H1 (cell line): ENCODE data around the gene OR10J5. TPM values are rescaled to one million over a fixed set of nuclear protein-coding genes. Genes with fewer than 3 reads are reported as not detected.

Source experiments
- CTCF ChIA-PET: fragments of 300-600 bp; sonication (Branson Sonifier 250); formaldehyde crosslinking; loops from one replicate; lab custom pipeline; 2021; ENCODE audit not compliant: partially characterized antibody; lab: Charles Lee
- POLR2A ChIA-PET: fragments of 300-600 bp; sonication (Branson Sonifier 250); formaldehyde crosslinking; loops from one replicate; lab custom pipeline; 2021; ENCODE audit warnings: inconsistent platforms; ENCODE audit not compliant: partially characterized antibody; lab: Charles Lee
- DNase-seq, 2 experiments: peaks; one replicate each; pipeline versions ENCODE4 v3.0.0 to v3.0.0-alpha.2; 2010 to 2022; ENCODE audit warnings: low spot score in 2 of 2, low read depth in 1 of 2, mixed read lengths in 1 of 2
- FAIRE-seq: peaks from 2 replicates; lab custom pipeline; 2011; peaks lifted over from hg19 to GRCh38; lab: Jason Lieb, UNC
- H2AFZ ChIP-seq: 2 replicates; pipeline ENCODE4 v1.8.1; 2012; ENCODE audit warnings: low read length, inconsistent platforms
- H2AK5ac ChIP-seq: 2 replicates; pipeline ENCODE4 v1.6.1; 2013; ENCODE audit warnings: low read depth, low read length
- H2BK120ac ChIP-seq: replicated peaks from 2 replicates; pipeline ENCODE3; 2013; ENCODE audit warnings: low read depth, low read length, inconsistent platforms
- H2BK12ac ChIP-seq: 2 replicates; pipeline ENCODE4 v1.6.1; 2013; ENCODE audit warnings: low read depth, low read length
- H2BK15ac ChIP-seq: 2 replicates; pipeline ENCODE4 v1.6.1; 2013; ENCODE audit warnings: low read length
- H2BK20ac ChIP-seq: 2 replicates; pipeline ENCODE4 v1.6.1; 2013; ENCODE audit warnings: low read length
- H2BK5ac ChIP-seq: 2 replicates; pipeline ENCODE4 v1.6.1; 2013; ENCODE audit warnings: low read depth, low read length
- H3K14ac ChIP-seq: 2 replicates; pipeline ENCODE4 v1.6.1; 2013; ENCODE audit warnings: inconsistent platforms; ENCODE audit not compliant: insufficient read length
- H3K18ac ChIP-seq: 2 replicates; pipeline ENCODE4 v1.6.1; 2013; ENCODE audit warnings: low read length; ENCODE audit errors: extremely low read depth
- H3K23ac ChIP-seq: 2 replicates; pipeline ENCODE4 v1.6.1; 2013; ENCODE audit warnings: inconsistent platforms; ENCODE audit not compliant: insufficient read length
- H3K23me2 ChIP-seq: 2 replicates; pipeline ENCODE4 v1.6.1; 2013; ENCODE audit warnings: low read depth, low read length
- H3K27ac ChIP-seq: 2 replicates; pipeline ENCODE4 v1.6.1; 2011; ENCODE audit warnings: low read depth, low read length, inconsistent platforms
- H3K27me3 ChIP-seq, 4 experiments: replicated peaks in 1 of 4; 1 replicate in 1 of 4; 2 replicates in 3 of 4; pipeline versions ENCODE4 v1.6.1 to v1.8.1; 2011 to 2013; ENCODE audit warnings: low read length in 3 of 4, mild to moderate bottlenecking in 3 of 4, inconsistent platforms in 2 of 4, mixed read lengths in 2 of 4, moderate library complexity in 1 of 4; ENCODE audit not compliant: control insufficient read depth in 3 of 4, insufficient read depth in 3 of 4; ENCODE audit errors: extremely low read depth in 1 of 4
- H3K36me3 ChIP-seq, 4 experiments: 2 replicates each; pipeline versions ENCODE4 v1.6.1 to v1.8.1; 2011 to 2013; ENCODE audit warnings: mild to moderate bottlenecking in 4 of 4, low read length in 3 of 4, moderate library complexity in 2 of 4, control low read depth in 1 of 4, inconsistent platforms in 1 of 4; ENCODE audit not compliant: insufficient read depth in 4 of 4, control insufficient read depth in 2 of 4
- H3K4ac ChIP-seq: replicated peaks from 2 replicates; pipeline ENCODE3; 2013; ENCODE audit warnings: low read length, low read depth, mixed read lengths, inconsistent platforms; ENCODE audit not compliant: insufficient read length
- H3K4me1 ChIP-seq, 4 experiments: replicated peaks in 1 of 4; 1 replicate in 1 of 4; 2 replicates in 3 of 4; pipeline versions ENCODE4 v1.6.1 to v1.8.1; 2011 to 2013; ENCODE audit warnings: low read length in 3 of 4, inconsistent platforms in 2 of 4, mixed read lengths in 1 of 4; ENCODE audit not compliant: insufficient read depth in 4 of 4, control insufficient read depth in 3 of 4
- H3K4me2 ChIP-seq, 2 experiments: 2 replicates each; pipeline versions ENCODE4 v1.6.1 to v1.8.1; 2011 to 2013; ENCODE audit warnings: low read depth in 2 of 2, low read length in 2 of 2, control low read depth in 1 of 2, inconsistent platforms in 1 of 2, mild to moderate bottlenecking in 1 of 2; ENCODE audit not compliant: insufficient read depth in 1 of 2
- H3K4me3 ChIP-seq, 4 experiments: fragments of 200-600, 300-600 bp in 1 of 4; sonication (generic), shearing (Covaris generic), sonication (Bioruptor Twin) in 1 of 4; 2 replicates each; pipeline versions ENCODE4 v1.5.1 to v1.8.1; 2011 to 2016; ENCODE audit warnings: low read length in 4 of 4, low read depth in 3 of 4, control low read depth in 2 of 4, inconsistent platforms in 2 of 4, mild to moderate bottlenecking in 2 of 4, mixed read lengths in 1 of 4, moderate library complexity in 1 of 4; ENCODE audit not compliant: insufficient read depth in 2 of 4; ENCODE audit errors: extremely low read depth in 1 of 4
- H3K56ac ChIP-seq: replicated peaks from 2 replicates; pipeline ENCODE3; 2013; ENCODE audit warnings: low read depth, mild to moderate bottlenecking, mixed read lengths, low read length, inconsistent platforms; ENCODE audit not compliant: insufficient read length
- H3K79me1 ChIP-seq: 2 replicates; pipeline ENCODE4 v1.6.1; 2013; ENCODE audit warnings: low read depth, low read length, control low read depth
- H3K79me2 ChIP-seq, 2 experiments: 2 replicates each; pipeline versions ENCODE4 v1.6.1 to v1.8.1; 2012 to 2013; ENCODE audit warnings: low read length in 2 of 2, mild to moderate bottlenecking in 2 of 2, inconsistent platforms in 1 of 2; ENCODE audit not compliant: insufficient read depth in 2 of 2, control insufficient read depth in 1 of 2
- H3K9ac ChIP-seq, 4 experiments: replicated peaks in 1 of 4; 1 replicate in 1 of 4; 2 replicates in 3 of 4; pipeline versions ENCODE4 v1.6.1 to v1.8.1; 2011 to 2013; ENCODE audit warnings: low read depth in 3 of 4, low read length in 3 of 4, control low read depth in 2 of 4, mild to moderate bottlenecking in 2 of 4, moderate library complexity in 2 of 4, inconsistent platforms in 1 of 4; ENCODE audit errors: extremely low read depth in 1 of 4
- H3K9me3 ChIP-seq, 2 experiments: 2 replicates each; pipeline versions ENCODE4 v1.6.1 to v1.8.1; 2012 to 2013; ENCODE audit warnings: mild to moderate bottlenecking in 2 of 2, moderate library complexity in 2 of 2, control low read depth in 1 of 2, inconsistent platforms in 1 of 2, low read depth in 1 of 2, low read length in 1 of 2, mixed read lengths in 1 of 2; ENCODE audit not compliant: insufficient read depth in 2 of 2
- H4K20me1 ChIP-seq, 2 experiments: replicated peaks in 1 of 2; 2 replicates each; pipeline versions ENCODE3 to v1.8.1; 2011 to 2013; ENCODE audit warnings: inconsistent platforms in 2 of 2, low read length in 2 of 2, mild to moderate bottlenecking in 1 of 2; ENCODE audit not compliant: insufficient read depth in 2 of 2, control insufficient read depth in 1 of 2
- H4K5ac ChIP-seq: 2 replicates; pipeline ENCODE4 v1.6.1; 2013; ENCODE audit warnings: low read length, low read depth, mixed read lengths, inconsistent platforms; ENCODE audit not compliant: insufficient read length
- H4K8ac ChIP-seq: 2 replicates; pipeline ENCODE4 v1.8.0; 2013; ENCODE audit warnings: mild to moderate bottlenecking, moderate library complexity, low read length, inconsistent platforms; ENCODE audit not compliant: insufficient read depth; ENCODE audit errors: extremely low read depth
- H4K91ac ChIP-seq: replicated peaks from 2 replicates; pipeline ENCODE3; 2013; ENCODE audit warnings: low read length, mixed read lengths, inconsistent platforms; ENCODE audit not compliant: insufficient read length
- BACH1 ChIP-seq: IDR thresholded peaks from 2 replicates; pipeline ENCODE4 v1.6.1; 2012; ENCODE audit warnings: low read length, improper control_type of control experiment
- CREB1 ChIP-seq: IDR thresholded peaks from 2 replicates; pipeline ENCODE4 v1.6.1; 2012; ENCODE audit warnings: inconsistent platforms
- EP300 ChIP-seq, 2 experiments: IDR thresholded peaks; 1 replicate in 1 of 2; 2 replicates in 1 of 2; pipeline ENCODE4 v1.6.1; 2011 to 2012; ENCODE audit warnings: low read depth in 2 of 2, low read length in 2 of 2, mild to moderate bottlenecking in 2 of 2, borderline replicate concordance in 1 of 2, inconsistent platforms in 1 of 2, moderate library complexity in 1 of 2
- EZH2 ChIP-seq: fragments of 200-600 bp; sonication (generic); IDR thresholded peaks from 2 replicates; pipeline ENCODE4 v1.7.1; 2012; ENCODE audit warnings: low read depth, mild to moderate bottlenecking, moderate library complexity, low read length, inconsistent platforms; ENCODE audit not compliant: severe bottlenecking
- GTF2F1 ChIP-seq: IDR thresholded peaks from 2 replicates; pipeline ENCODE4 v1.6.1; 2012; ENCODE audit warnings: low read depth, low read length, improper control_type of control experiment, borderline replicate concordance
- MAX ChIP-seq: IDR thresholded peaks from 2 replicates; pipeline ENCODE4 v1.6.1; 2012; ENCODE audit warnings: inconsistent platforms
- NRF1 ChIP-seq: IDR thresholded peaks from 2 replicates; pipeline ENCODE4 v1.6.1; 2011; ENCODE audit warnings: mild to moderate bottlenecking, low read depth, low read length, improper control_type of control experiment
- SP2 ChIP-seq: IDR thresholded peaks from 2 replicates; pipeline ENCODE4 v1.6.1; 2012; ENCODE audit warnings: mild to moderate bottlenecking, low read length, inconsistent platforms
- SRF ChIP-seq: IDR thresholded peaks from 2 replicates; pipeline ENCODE4 v1.6.1; 2011; ENCODE audit warnings: mild to moderate bottlenecking, low read depth, low read length, moderate library complexity
- YY1 ChIP-seq: IDR thresholded peaks from 2 replicates; pipeline ENCODE4 v1.6.1; 2011; ENCODE audit warnings: low read depth, mild to moderate bottlenecking, low read length
- WGBS, 2 experiments: shearing (Covaris generic) in 1 of 2; methylation state at CpG; one replicate each; pipeline versions ENCODE4 v1.1.6 to v1.1.7; 2013 to 2015; ENCODE audit warnings: low lambda C conversion rate in 2 of 2, mixed read lengths in 2 of 2, inconsistent platforms in 1 of 2, low coverage in 1 of 2, missing lambda C conversion rate in 1 of 2; ENCODE audit not compliant: insufficient replicate concordance in 2 of 2, insufficient coverage in 1 of 2, insufficient read length in 1 of 2; ENCODE audit errors: extremely low coverage in 1 of 2, missing lambda C conversion rate in 1 of 2; 5-methylcytosine and 5-hydroxymethylcytosine counted together
- polyA plus RNA-seq, 7 experiments: library from polyadenylated mRNA; depleted of rRNA in 3 of 7; stranded (reverse) in 5 of 7; unstranded in 2 of 7; fragments of >200 nt in 5 of 7; fragments of 200-250 nt in 2 of 7; gene quantifications; 1 replicate in 5 of 7; 2 replicates in 1 of 7; 4 replicates in 1 of 7; pipeline versions ENCODE4 v1.2.1 to v1.2.3, GENCODE V29; 2011 to 2013; ENCODE audit warnings: missing spikeins in 2 of 7, mixed read lengths in 2 of 7
- total RNA-seq: library from RNA; stranded (reverse); fragmentation: NEBNext Ultra II Directional; extraction: Animal tissue kit (Norgen Biotek cat#: 25700); gene quantifications from 2 replicates; pipeline ENCODE4 v1.2.1, GENCODE V29; 2021
- TF ChIP-seq, protein P1 (sequence below): IDR thresholded peaks from 2 replicates; pipeline ENCODE4 v1.6.1; 2012; ENCODE audit warnings: low read length, inconsistent platforms
- TF ChIP-seq, protein P2 (sequence below): IDR thresholded peaks from 2 replicates; pipeline ENCODE4 v1.6.1; 2011; ENCODE audit warnings: low read length, improper control_type of control experiment

Gene OR10J5
- total and polyA plus RNA-seq, 2 of the 8 experiments (the other 6 are each of a cell fraction or from before 2014, with no cell fraction given): not detected

DNA sequence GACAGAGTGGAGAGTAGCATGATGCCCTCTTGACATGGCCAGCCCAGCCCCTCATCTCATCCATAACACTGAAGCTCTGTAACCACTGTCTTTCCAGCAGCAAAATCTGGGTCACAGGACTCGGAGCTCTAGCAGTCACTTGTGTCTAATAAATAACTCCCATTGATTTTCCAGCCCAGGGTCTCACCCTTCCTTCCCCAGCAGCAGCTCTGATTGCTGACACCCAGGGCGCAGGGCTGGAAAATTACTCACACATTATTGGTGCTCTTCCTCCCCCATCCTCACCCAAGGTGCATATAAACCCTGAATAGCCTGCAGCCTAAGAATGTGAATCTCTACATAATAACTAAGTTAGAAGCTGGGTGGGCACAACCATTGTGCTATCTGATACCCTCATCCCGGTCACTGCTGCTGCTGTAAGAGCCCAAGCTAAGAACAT lies 21.1 kb upstream of the OR10J5 start:
- Histone ChIP-seq H3K14ac (no peak overlapping the region), H3K79me1 (no peaks in the 10 kb centered on the region), H2AFZ (no peak overlapping the region), H4K5ac (no peak overlapping the region), H3K9me3 (peaks cover 62 to 76% of the 10 kb centered on the region in 2 experiments), H2BK12ac (no peak overlapping the region), H2BK20ac (no peak overlapping the region), H3K27me3 (no peaks in the 10 kb centered on the region), H3K36me3 (no peaks in the 10 kb centered on the region), H2AK5ac (no peak overlapping the region), H4K20me1 (no peaks in the 10 kb centered on the region), H3K27ac (no peak overlapping the region), H4K8ac (no peak overlapping the region), H3K4me2 (no peak overlapping the region), H3K23ac (no peak overlapping the region), H2BK15ac (no peak overlapping the region), H3K56ac (no peak overlapping the region), H3K9ac (no peak overlapping the region), H3K23me2 (no peaks in the 10 kb centered on the region), H3K4ac (no peak overlapping the region), H3K4me3 (no peak overlapping the region), H3K79me2 (no peaks in the 10 kb centered on the region), H2BK5ac (no peak overlapping the region), H3K18ac (no peak overlapping the region), H3K4me1 (no peaks in the 10 kb centered on the region), H2BK120ac (no peak overlapping the region), H4K91ac (no peak overlapping the region)
- FAIRE-seq: no peak
- ChIA-PET POLR2A (no interaction called here), CTCF (no interaction called here)
- WGBS, 2 experiments: 50% methylated on average over 3 of the region's 3 CpGs; no CpG with 5 or more reads in 1 of the 2 experiments
- DNase-seq: no peak
- TF ChIP-seq MAX (no peak), NRF1 (no peak), SRF (no peak), EP300 (IDR thresholded peaks at IDR 0.05; ENCODE audit: borderline replicate concordance in 1 of 2, low read depth in 2 of 2, low read length in 2 of 2) (no peak), GTF2F1 (no peak), EZH2 (no peak), BACH1 (no peak), CREB1 (no peak), SP2 (no peak), YY1 (no peak)
- TF ChIP-seq, protein P1, sequence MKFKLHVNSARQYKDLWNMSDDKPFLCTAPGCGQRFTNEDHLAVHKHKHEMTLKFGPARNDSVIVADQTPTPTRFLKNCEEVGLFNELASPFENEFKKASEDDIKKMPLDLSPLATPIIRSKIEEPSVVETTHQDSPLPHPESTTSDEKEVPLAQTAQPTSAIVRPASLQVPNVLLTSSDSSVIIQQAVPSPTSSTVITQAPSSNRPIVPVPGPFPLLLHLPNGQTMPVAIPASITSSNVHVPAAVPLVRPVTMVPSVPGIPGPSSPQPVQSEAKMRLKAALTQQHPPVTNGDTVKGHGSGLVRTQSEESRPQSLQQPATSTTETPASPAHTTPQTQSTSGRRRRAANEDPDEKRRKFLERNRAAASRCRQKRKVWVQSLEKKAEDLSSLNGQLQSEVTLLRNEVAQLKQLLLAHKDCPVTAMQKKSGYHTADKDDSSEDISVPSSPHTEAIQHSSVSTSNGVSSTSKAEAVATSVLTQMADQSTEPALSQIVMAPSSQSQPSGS: no peak
- TF ChIP-seq, protein P2, sequence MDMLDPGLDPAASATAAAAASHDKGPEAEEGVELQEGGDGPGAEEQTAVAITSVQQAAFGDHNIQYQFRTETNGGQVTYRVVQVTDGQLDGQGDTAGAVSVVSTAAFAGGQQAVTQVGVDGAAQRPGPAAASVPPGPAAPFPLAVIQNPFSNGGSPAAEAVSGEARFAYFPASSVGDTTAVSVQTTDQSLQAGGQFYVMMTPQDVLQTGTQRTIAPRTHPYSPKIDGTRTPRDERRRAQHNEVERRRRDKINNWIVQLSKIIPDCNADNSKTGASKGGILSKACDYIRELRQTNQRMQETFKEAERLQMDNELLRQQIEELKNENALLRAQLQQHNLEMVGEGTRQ: no peak
